GM18870 (cell line): ENCODE measurements around the gene FGB.
"Not testable (repeated sequence)": the region's sequence is repeated elsewhere in the genome, so short reads cannot be mapped to it uniquely, and the experiment has no call there.

Source experiments
- ATAC-seq: cut with Tn5 transposase; IDR thresholded peaks from one replicate; pipeline ENCODE4 v1.9.1; 2021; ENCODE audit warnings: moderate library complexity; ENCODE audit not compliant: unreplicated experiment

The FGB gene

GRCh38 chr4:154594343-154594742 is 31.5 kb downstream of the FGB start:
- not testable (repeated sequence) for ATAC-seq

- ATAC-seq, result no peak
Observed at GRCh38 chr4:154595807-154596206, 33.0 kb downstream of the FGB start.

GRCh38 chr4:154597281-154597680 is 34.5 kb downstream of the FGB start:
- not testable (repeated sequence) for ATAC-seq

GRCh38 chr4:154597798-154598774 is 35.3 kb downstream of the FGB start:
- no peak for ATAC-seq

GRCh38 chr4:154602404-154603020 is 39.7 kb downstream of the FGB start:
- no peak for ATAC-seq

- ATAC-seq, result no peak
Observed at GRCh38 chr4:154603033-154603943, 40.5 kb downstream of the FGB start.

GRCh38 chr4:154604696-154605200 is 41.9 kb downstream of the FGB start:
- no peak for ATAC-seq

- no peak for ATAC-seq
Observed at GRCh38 chr4:154606728-154607723, 44.2 kb downstream of the FGB start.

- no peak for ATAC-seq
Observed at GRCh38 chr4:154608361-154609252, 45.8 kb downstream of the FGB start.

- no peak for ATAC-seq
Observed at GRCh38 chr4:154609532-154609931, 46.7 kb downstream of the FGB start.

- no peak for ATAC-seq
Observed at GRCh38 chr4:154610582-154610981, 47.8 kb downstream of the FGB start.

GRCh38 chr4:154611833-154612232 is 49.0 kb downstream of the FGB start:
- ATAC-seq, result no peak

- no peak for ATAC-seq
Observed at GRCh38 chr4:154612472-154613414, 49.9 kb downstream of the FGB start, which contains the start of gene FGG. Gene FGG (minus strand): TSS chr4:154612656. CDS start chr4:154612609, 47 bp downstream.

GRCh38 chr4:154614306-154614705 is 51.5 kb downstream of the FGB start:
- ATAC-seq, result no peak

GRCh38 chr4:154615211-154615610 is 52.4 kb downstream of the FGB start:
- ATAC-seq, result no peak

- no peak for ATAC-seq
Observed at GRCh38 chr4:154616287-154616686, 53.5 kb downstream of the FGB start.

GRCh38 chr4:154616731-154617130 is 53.9 kb downstream of the FGB start:
- peak; percentile 98 for ATAC-seq
